Measurements from ENCODE around the gene SLAMF6. TPM values are rescaled to one million over a fixed set of nuclear protein-coding genes. Genes with fewer than 3 reads are reported as not detected.

SLAMF6 gene
- 1 to 10 TPM in 1 of 4 donors, under 1 TPM in 3; 0.20 to 1.5 (median 0.46) TPM for total RNA-seq

DNA sequence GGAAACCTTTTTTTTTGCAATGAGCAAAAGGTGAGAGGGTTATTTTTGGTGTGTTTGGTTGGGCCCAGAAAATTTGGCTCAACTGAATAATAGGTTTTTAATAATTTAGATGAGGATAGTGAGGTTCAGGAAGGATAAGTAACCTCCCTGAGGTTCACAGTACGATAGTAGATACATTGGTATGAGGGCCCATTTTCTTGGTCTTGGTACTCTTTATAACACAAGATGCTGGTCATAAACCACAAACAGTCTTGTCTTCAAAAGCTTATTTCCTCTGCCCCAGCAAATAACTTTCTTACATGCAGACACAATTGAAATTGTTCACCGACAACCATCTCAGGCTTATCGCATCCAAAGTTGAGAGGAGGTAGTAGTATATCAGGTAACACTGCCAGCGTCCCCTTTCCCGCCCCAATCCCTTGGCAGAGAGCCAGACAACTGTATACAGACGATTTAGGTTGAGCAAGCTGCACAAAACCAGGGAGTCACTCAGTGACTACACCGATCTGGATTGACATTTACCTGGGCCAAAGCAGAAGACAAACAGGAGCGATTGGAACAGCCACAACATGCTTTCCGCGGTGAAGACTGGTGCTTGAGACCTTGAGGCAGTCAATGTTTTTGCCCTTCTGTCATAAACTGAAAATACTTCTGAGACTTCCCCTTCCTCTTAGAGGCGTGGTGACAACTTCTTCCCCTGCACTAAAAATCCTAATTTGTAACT lies at the start of gene SLAMF6:
Gene SLAMF6, minus strand, starts transcription at position 634 of the 724 bp plus-strand sequence. Its CDS starts 63 bp downstream, at position 571.
- H3K36me3 ChIP-seq: no peaks in the 10 kb centered on the region
- no peaks in the 10 kb centered on the region for H3K27me3 ChIP-seq
- WGBS, 2 donors: 76 to 83% methylated on average over 11 of the region's 11 CpGs
- H3K9me3 ChIP-seq: peaks cover 0 to 10% (median 0%) of the 10 kb centered on the region in 4 donors
- H3K4me1 ChIP-seq: no peaks in the 10 kb centered on the region
- peak within 1 kb of the TSS in 1 of 4 donors; percentile 41 for H3K4me3 ChIP-seq
- peak within 1 kb of the TSS in 1 of 4 donors; percentile 70 for H3K27ac ChIP-seq
- TF ChIP-seq POLR2A (IDR thresholded peaks at IDR 0.05) (no peak), EP300 (IDR thresholded peaks at IDR 0.05) (no peak)
- TF ChIP-seq, protein P1, sequence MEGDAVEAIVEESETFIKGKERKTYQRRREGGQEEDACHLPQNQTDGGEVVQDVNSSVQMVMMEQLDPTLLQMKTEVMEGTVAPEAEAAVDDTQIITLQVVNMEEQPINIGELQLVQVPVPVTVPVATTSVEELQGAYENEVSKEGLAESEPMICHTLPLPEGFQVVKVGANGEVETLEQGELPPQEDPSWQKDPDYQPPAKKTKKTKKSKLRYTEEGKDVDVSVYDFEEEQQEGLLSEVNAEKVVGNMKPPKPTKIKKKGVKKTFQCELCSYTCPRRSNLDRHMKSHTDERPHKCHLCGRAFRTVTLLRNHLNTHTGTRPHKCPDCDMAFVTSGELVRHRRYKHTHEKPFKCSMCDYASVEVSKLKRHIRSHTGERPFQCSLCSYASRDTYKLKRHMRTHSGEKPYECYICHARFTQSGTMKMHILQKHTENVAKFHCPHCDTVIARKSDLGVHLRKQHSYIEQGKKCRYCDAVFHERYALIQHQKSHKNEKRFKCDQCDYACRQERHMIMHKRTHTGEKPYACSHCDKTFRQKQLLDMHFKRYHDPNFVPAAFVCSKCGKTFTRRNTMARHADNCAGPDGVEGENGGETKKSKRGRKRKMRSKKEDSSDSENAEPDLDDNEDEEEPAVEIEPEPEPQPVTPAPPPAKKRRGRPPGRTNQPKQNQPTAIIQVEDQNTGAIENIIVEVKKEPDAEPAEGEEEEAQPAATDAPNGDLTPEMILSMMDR (IDR thresholded peaks at IDR 0.05): no peak
- no peak for DNase-seq (ENCODE audit: low spot score in 2 of 2)

DNA sequence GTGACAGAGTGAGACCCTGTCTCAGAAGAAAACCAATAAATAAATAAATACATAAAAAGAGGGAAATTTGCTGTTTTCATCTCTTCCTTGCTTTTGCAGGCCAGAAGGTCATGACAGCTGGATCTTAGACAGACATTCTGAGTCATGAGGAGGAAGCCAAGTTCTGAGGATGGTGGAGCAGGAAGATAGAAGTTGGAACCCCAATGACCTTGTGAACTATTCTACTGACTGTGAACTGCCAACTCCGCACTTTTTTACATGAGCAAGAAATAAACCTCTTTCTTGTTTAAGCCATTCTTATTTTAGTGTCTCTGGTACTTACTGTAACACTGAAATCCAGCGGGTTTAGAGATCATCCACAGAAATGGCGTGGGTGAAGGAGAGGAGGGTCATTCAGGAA lies 47.8 kb upstream of the SLAMF6 start:
- 82 to 97% methylated on average over 3 of the region's 3 CpGs for WGBS, 2 donors
- peaks cover 0 to 11% (median 0%) of the 10 kb centered on the region in 4 donors for H3K4me1 ChIP-seq

DNA sequence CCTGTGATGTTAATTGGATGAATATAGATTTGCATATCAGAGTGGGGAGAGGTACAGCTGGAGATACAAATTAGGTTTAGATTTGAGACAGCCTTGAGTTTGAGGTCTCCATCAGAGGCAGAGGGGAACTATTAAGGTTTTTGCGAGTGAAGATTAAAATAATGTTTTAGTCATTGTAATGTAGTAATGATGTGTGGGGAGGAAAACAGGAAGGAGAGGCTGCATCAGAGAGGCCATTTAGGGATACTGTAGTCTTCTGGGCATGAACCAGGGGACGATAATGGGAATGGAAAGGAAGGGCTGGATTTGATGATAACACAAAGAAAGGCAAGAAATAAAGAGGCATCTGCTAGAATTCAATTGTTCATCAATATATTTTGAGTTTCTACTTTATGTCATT lies 46.8 kb upstream of the SLAMF6 start:
- no peak overlapping the region for H3K27ac ChIP-seq
- peaks cover 0 to 6% (median 1%) of the 10 kb centered on the region in 4 donors for H3K4me1 ChIP-seq
- H3K36me3 ChIP-seq: no peaks in the 10 kb centered on the region
- H3K4me3 ChIP-seq: no peak overlapping the region
- H3K27me3 ChIP-seq: no peaks in the 10 kb centered on the region
- no peaks in the 10 kb centered on the region for H3K9me3 ChIP-seq
- no peak for DNase-seq (ENCODE audit: low spot score in 2 of 2)
- TF ChIP-seq, protein P1 (IDR thresholded peaks at IDR 0.05): no peak
- no peak for TF ChIP-seq POLR2A (IDR thresholded peaks at IDR 0.05)
- no peak for TF ChIP-seq EP300 (IDR thresholded peaks at IDR 0.05)
- whole genome bisulfite sequencing, 2 donors: 59 to 63% methylated on average over 2 of the region's 2 CpGs

More for the DNA sequence above, 47.8 kb upstream of the SLAMF6 start:
- Histone ChIP-seq H3K9me3 (no peaks in the 10 kb centered on the region), H3K36me3 (no peaks in the 10 kb centered on the region), H3K27me3 (no peaks in the 10 kb centered on the region), H3K4me3 (no peak overlapping the region), H3K27ac (no peak overlapping the region)
- DNase-seq (ENCODE audit: low spot score in 2 of 2): no peak
- TF ChIP-seq POLR2A (IDR thresholded peaks at IDR 0.05) (no peak), EP300 (IDR thresholded peaks at IDR 0.05) (no peak)
- TF ChIP-seq, protein P1 (IDR thresholded peaks at IDR 0.05): no peak

DNA sequence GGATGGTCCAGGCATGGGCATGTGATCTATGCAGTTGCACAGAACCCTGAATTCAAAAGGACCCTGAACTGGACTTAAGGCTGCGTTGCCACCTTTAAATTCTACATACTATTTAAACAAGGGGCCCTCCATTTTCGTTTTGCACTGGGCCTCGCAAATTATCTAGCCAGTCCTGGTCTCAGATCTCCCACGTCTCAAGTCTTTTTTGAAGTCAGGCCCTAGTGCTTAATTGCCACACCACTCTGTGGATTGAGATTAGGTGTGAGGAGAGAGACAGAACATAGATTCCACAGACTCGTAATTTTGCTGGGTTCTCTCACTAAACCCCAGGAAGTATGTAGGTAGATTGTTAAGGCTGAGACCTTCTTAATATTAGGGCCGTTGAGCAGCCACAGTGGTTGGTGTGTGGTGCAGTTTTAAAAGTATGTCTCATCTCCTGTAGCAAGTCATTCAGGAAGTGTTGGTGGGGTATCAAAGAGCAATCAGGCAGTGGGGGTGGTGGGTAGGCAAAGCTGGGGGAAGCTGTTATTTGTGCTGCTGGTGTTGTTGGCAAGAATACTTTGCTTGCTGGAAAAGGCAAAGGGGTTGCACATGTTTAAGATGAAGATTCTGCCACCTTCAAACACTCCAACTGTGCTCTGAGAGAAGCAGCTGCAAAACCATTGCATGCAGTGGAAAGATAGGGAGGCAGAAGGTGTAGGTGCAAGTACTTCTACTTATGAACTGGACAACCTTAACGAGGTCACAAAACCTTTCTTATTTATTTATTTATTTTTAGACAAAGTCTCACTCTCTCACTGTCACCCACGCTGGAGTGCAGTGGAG lies 45.0 kb upstream of the SLAMF6 start:
- no peaks in the 10 kb centered on the region for H3K27me3 ChIP-seq

More for the DNA sequence above, 45.0 kb upstream of the SLAMF6 start:
- Histone ChIP-seq H3K36me3 (no peaks in the 10 kb centered on the region), H3K4me1 (peaks cover 0 to 6% (median 1%) of the 10 kb centered on the region in 4 donors), H3K4me3 (no peak overlapping the region), H3K27ac (peak overlapping the region in 1 of 4 donors; percentile 29), H3K9me3 (peaks cover 0 to 3% (median 0%) of the 10 kb centered on the region in 4 donors)
- TF ChIP-seq, protein P1 (IDR thresholded peaks at IDR 0.05): no peak
- no peak for TF ChIP-seq POLR2A (IDR thresholded peaks at IDR 0.05)
- TF ChIP-seq EP300 (IDR thresholded peaks at IDR 0.05): no peak
- no peak for DNase-seq (ENCODE audit: low spot score in 2 of 2)
- WGBS, 2 donors: 59 to 63% methylated on average over 8 of the region's 8 CpGs
